HEK293 (cell line): ENCODE results near the gene RAB1B.

Experiments used
- HOXC10 ChIP-seq: sonication (generic); formaldehyde crosslinking; IDR thresholded peaks from 2 replicates; pipeline ENCODE4 v1.8.1; 2023; ENCODE audit warnings: mild to moderate bottlenecking, missing genetic modification reagents
- MYNN ChIP-seq: fragments of 450-650 bp; formaldehyde crosslinking; IDR thresholded peaks from 2 replicates; pipeline ENCODE4 v1.5.1; 2016; ENCODE audit warnings: missing biosample characterization, missing genetic modification characterization, borderline replicate concordance
- OSR2 ChIP-seq: fragments of 450-650 bp; formaldehyde crosslinking; IDR thresholded peaks from 2 replicates; pipeline ENCODE4 v1.5.1; 2016; ENCODE audit warnings: missing biosample characterization, missing genetic modification characterization
- RBAK ChIP-seq: fragments of 450-650 bp; formaldehyde crosslinking; IDR thresholded peaks from 2 replicates; pipeline ENCODE4 v1.5.1; 2016; ENCODE audit warnings: missing biosample characterization, missing genetic modification characterization
- SCRT2 ChIP-seq: fragments of 450-650 bp; formaldehyde crosslinking; IDR thresholded peaks from 2 replicates; pipeline ENCODE4 v1.5.1; 2016; ENCODE audit warnings: missing biosample characterization, missing genetic modification characterization
- SETDB1 ChIP-seq: IDR thresholded peaks from one replicate; pipeline ENCODE4 v1.6.1; 2017; ENCODE audit warnings: mild to moderate bottlenecking, low read length, moderate library complexity, mixed read lengths; ENCODE audit not compliant: insufficient read length
- ZBTB17 ChIP-seq: fragments of 450-650 bp; formaldehyde crosslinking; IDR thresholded peaks from 2 replicates; pipeline ENCODE4 v1.5.1; 2016; ENCODE audit warnings: missing biosample characterization, missing genetic modification characterization
- ZBTB21 ChIP-seq: fragments of 450-650 bp; formaldehyde crosslinking; IDR thresholded peaks from 2 replicates; pipeline ENCODE4 v1.5.1; 2017; ENCODE audit warnings: missing biosample characterization, missing genetic modification characterization
- ZBTB8A ChIP-seq: fragments of 450-650 bp; formaldehyde crosslinking; IDR thresholded peaks from 2 replicates; pipeline ENCODE4 v1.5.1; 2016; ENCODE audit warnings: missing biosample characterization, missing genetic modification characterization
- ZFP41 ChIP-seq: fragments of 450-650 bp; formaldehyde crosslinking; IDR thresholded peaks from 2 replicates; pipeline ENCODE4 v1.5.1; 2016; ENCODE audit warnings: missing biosample characterization, missing genetic modification characterization, borderline replicate concordance
- ZNF114 ChIP-seq: fragments of 450-650 bp; formaldehyde crosslinking; IDR thresholded peaks from 2 replicates; pipeline ENCODE4 v1.5.0; 2017; ENCODE audit warnings: missing biosample characterization, missing genetic modification characterization
- ZNF155 ChIP-seq: fragments of 450-650 bp; formaldehyde crosslinking; IDR thresholded peaks from 2 replicates; pipeline ENCODE4 v1.5.1; 2016; ENCODE audit warnings: missing biosample characterization, missing genetic modification characterization
- ZNF184 ChIP-seq: fragments of 450-650 bp; IDR thresholded peaks from 2 replicates; pipeline ENCODE4 v1.5.1; 2018; ENCODE audit warnings: missing biosample characterization, mild to moderate bottlenecking, missing genetic modification characterization
- ZNF2 ChIP-seq: fragments of 450-650 bp; formaldehyde crosslinking; IDR thresholded peaks from 2 replicates; pipeline ENCODE4 v1.5.1; 2016; ENCODE audit warnings: missing biosample characterization, missing genetic modification characterization
- ZNF302 ChIP-seq: fragments of 450-650 bp; formaldehyde crosslinking; IDR thresholded peaks from 2 replicates; pipeline ENCODE4 v1.5.1; 2016; ENCODE audit warnings: missing biosample characterization, missing genetic modification characterization, low read depth
- ZNF324 ChIP-seq: fragments of 450-650 bp; formaldehyde crosslinking; IDR thresholded peaks from 2 replicates; pipeline ENCODE4 v1.5.1; 2016; ENCODE audit warnings: missing biosample characterization, missing genetic modification characterization
- ZNF335 ChIP-seq: fragments of 450-650 bp; formaldehyde crosslinking; conservative IDR thresholded peaks from 2 replicates; pipeline ENCODE4 v1.5.1; 2016; ENCODE audit warnings: missing biosample characterization, missing genetic modification characterization
- ZNF37A ChIP-seq: fragments of 450-650 bp; IDR thresholded peaks from 2 replicates; pipeline ENCODE4 v1.5.1; 2018; ENCODE audit warnings: missing biosample characterization, missing genetic modification characterization
- ZNF391 ChIP-seq: fragments of 450-650 bp; formaldehyde crosslinking; IDR thresholded peaks from 2 replicates; pipeline ENCODE4 v1.5.1; 2016; ENCODE audit warnings: low read depth, missing biosample characterization, missing genetic modification characterization, borderline replicate concordance
- ZNF394 ChIP-seq: fragments of 450-650 bp; formaldehyde crosslinking; IDR thresholded peaks from 2 replicates; pipeline ENCODE4 v1.5.1; 2016; ENCODE audit warnings: missing biosample characterization, missing genetic modification characterization, mild to moderate bottlenecking, moderate library complexity, borderline replicate concordance
- ZNF596 ChIP-seq: fragments of 450-650 bp; IDR thresholded peaks from 2 replicates; pipeline ENCODE4 v1.5.0; 2018; ENCODE audit warnings: missing biosample characterization, mild to moderate bottlenecking, missing genetic modification characterization, moderate library complexity
- ZNF600 ChIP-seq: fragments of 450-650 bp; formaldehyde crosslinking; IDR thresholded peaks from 2 replicates; pipeline ENCODE4 v1.5.1; 2016; ENCODE audit warnings: missing biosample characterization, missing genetic modification characterization
- ZNF624 ChIP-seq: fragments of 450-650 bp; formaldehyde crosslinking; IDR thresholded peaks from 2 replicates; pipeline ENCODE4 v1.5.1; 2017; ENCODE audit warnings: missing biosample characterization, missing genetic modification characterization
- ZNF654 ChIP-seq: fragments of 450-650 bp; formaldehyde crosslinking; IDR thresholded peaks from 2 replicates; pipeline ENCODE4 v1.5.1; 2016; ENCODE audit warnings: low read depth, missing biosample characterization, missing genetic modification characterization
- ZNF670 ChIP-seq: fragments of 450-650 bp; formaldehyde crosslinking; IDR thresholded peaks from 2 replicates; pipeline ENCODE4 v1.5.1; 2016; ENCODE audit warnings: missing biosample characterization, missing genetic modification characterization, low read depth
- ZNF768 ChIP-seq: fragments of 450-650 bp; formaldehyde crosslinking; IDR thresholded peaks from 2 replicates; pipeline ENCODE4 v1.5.1; 2018; ENCODE audit warnings: missing biosample characterization, mild to moderate bottlenecking, missing genetic modification characterization
- ZNF792 ChIP-seq: fragments of 450-650 bp; formaldehyde crosslinking; IDR thresholded peaks from 2 replicates; pipeline ENCODE4 v1.5.1; 2016; ENCODE audit warnings: missing biosample characterization, missing genetic modification characterization
- TF ChIP-seq, protein P1 (sequence below): fragments of 450-650 bp; formaldehyde crosslinking; IDR thresholded peaks from 2 replicates; pipeline ENCODE4 v1.5.1; 2016; ENCODE audit warnings: missing biosample characterization, missing genetic modification characterization
- TF ChIP-seq, protein P2 (sequence below): fragments of 450-650 bp; formaldehyde crosslinking; IDR thresholded peaks from 2 replicates; pipeline ENCODE4 v1.5.1; 2016; ENCODE audit warnings: missing biosample characterization, missing genetic modification characterization
- TF ChIP-seq, protein P3 (sequence below): fragments of 450-650 bp; formaldehyde crosslinking; IDR thresholded peaks from 2 replicates; pipeline ENCODE4 v1.5.1; 2016; ENCODE audit warnings: missing biosample characterization, missing genetic modification characterization

RAB1B gene

DNA sequence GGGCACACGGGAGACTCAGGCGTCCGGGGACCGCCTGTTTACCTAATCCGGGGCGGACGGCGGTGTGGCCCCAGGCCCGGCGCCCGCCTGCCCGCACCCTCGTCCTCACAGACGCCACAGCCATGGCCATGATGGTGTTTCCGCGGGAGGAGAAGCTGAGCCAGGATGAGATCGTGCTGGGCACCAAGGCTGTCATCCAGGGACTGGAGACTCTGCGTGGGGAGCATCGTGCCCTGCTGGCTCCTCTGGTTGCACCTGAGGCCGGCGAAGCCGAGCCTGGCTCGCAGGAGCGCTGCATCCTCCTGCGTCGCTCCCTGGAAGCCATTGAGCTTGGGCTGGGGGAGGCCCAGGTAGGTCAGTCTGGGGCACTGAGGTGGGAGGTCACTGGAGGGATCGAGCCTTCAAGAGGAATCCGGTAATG is 10.0 kb upstream of the RAB1B start (continued):
- TF ChIP-seq ZBTB21 (tag by site-specific recombination) (no peak), RBAK (tag by site-specific recombination) (no peak), ZNF768 (tag by site-specific recombination) (no peak), SETDB1 (no peak), ZNF624 (tag by site-specific recombination) (no peak), ZNF654 (no peak), OSR2 (tag by site-specific recombination) (no peak), ZNF600 (no peak), ZNF596 (tag by site-specific recombination) (no peak), ZBTB17 (peak; percentile 65; the same call in 1 of the 2 replicates), ZBTB8A (tag by site-specific recombination) (peak; percentile 71), ZNF792 (no peak), ZNF2 (tag by site-specific recombination) (no peak), MYNN (tag by site-specific recombination) (no peak), ZNF335 (peak; percentile 95), ZNF302 (tag by site-specific recombination) (no peak), HOXC10 (CRISPR knock-in tag) (no peak), ZNF155 (no peak), ZNF670 (tag by site-specific recombination) (no peak), ZNF184 (tag by site-specific recombination) (no peak), ZNF37A (tag by site-specific recombination) (no peak), ZFP41 (tag by site-specific recombination) (no peak), SCRT2 (no peak), ZNF114 (tag by site-specific recombination) (no peak), ZNF391 (tag by site-specific recombination) (no peak), ZNF394 (tag by site-specific recombination) (0 out of 2 replicates have a peak, but pooled peaks have one; percentile 22), ZNF324 (tag by site-specific recombination) (no peak)
- TF ChIP-seq, protein P1, sequence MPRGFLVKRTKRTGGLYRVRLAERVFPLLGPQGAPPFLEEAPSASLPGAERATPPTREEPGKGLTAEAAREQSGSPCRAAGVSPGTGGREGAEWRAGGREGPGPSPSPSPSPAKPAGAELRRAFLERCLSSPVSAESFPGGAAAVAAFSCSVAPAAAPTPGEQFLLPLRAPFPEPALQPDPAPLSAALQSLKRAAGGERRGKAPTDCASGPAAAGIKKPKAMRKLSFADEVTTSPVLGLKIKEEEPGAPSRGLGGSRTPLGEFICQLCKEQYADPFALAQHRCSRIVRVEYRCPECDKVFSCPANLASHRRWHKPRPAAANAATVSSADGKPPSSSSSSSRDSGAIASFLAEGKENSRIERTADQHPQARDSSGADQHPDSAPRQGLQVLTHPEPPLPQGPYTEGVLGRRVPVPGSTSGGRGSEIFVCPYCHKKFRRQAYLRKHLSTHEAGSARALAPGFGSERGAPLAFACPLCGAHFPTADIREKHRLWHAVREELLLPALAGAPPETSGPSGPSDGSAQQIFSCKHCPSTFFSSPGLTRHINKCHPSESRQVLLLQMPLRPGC (tag by site-specific recombination) = no peak
- TF ChIP-seq, protein P2, sequence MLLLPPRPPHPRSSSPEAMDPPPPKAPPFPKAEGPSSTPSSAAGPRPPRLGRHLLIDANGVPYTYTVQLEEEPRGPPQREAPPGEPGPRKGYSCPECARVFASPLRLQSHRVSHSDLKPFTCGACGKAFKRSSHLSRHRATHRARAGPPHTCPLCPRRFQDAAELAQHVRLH (tag by site-specific recombination) = no peak
- TF ChIP-seq, protein P3, sequence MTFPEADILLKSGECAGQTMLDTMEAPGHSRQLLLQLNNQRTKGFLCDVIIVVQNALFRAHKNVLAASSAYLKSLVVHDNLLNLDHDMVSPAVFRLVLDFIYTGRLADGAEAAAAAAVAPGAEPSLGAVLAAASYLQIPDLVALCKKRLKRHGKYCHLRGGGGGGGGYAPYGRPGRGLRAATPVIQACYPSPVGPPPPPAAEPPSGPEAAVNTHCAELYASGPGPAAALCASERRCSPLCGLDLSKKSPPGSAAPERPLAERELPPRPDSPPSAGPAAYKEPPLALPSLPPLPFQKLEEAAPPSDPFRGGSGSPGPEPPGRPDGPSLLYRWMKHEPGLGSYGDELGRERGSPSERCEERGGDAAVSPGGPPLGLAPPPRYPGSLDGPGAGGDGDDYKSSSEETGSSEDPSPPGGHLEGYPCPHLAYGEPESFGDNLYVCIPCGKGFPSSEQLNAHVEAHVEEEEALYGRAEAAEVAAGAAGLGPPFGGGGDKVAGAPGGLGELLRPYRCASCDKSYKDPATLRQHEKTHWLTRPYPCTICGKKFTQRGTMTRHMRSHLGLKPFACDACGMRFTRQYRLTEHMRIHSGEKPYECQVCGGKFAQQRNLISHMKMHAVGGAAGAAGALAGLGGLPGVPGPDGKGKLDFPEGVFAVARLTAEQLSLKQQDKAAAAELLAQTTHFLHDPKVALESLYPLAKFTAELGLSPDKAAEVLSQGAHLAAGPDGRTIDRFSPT = peak; percentile 79; the same call in 1 of the 2 replicates
